DMS 273 (cell line): ENCODE results near the gene SAMD10.
A peak's percentile ranks its signal among the peaks of the same experiment; 100 is the strongest.
"Not testable (repeated sequence)": the region's sequence is repeated elsewhere in the genome, so short reads cannot be mapped to it uniquely, and the experiment has no call there.

ENCODE experiments used
- DNase-seq: peaks from one replicate; lab custom pipeline; 2025; ENCODE audit not compliant: unreplicated experiment; lab: John Stamatoyannopoulos, UW

The SAMD10 gene

GRCh38 chr20:63942969-63943807 is 36.3 kb downstream of the SAMD10 start:
- DNase-seq = peak; percentile 96

GRCh38 chr20:63942250-63942951 is 37.0 kb downstream of the SAMD10 start:
- DNase-seq = peak; percentile 54

GRCh38 chr20:63941282-63942081 is 38.0 kb downstream of the SAMD10 start:
- DNase-seq = no peak

- DNase-seq = no peak
These were observed 38.8 kb downstream of the SAMD10 start for GRCh38 chr20:63940472-63941266.

- no peak for DNase-seq
These were observed 39.4 kb downstream of the SAMD10 start for GRCh38 chr20:63940071-63940471.

GRCh38 chr20:63939061-63939935 is 40.1 kb downstream of the SAMD10 start:
- DNase-seq = no peak

GRCh38 chr20:63937596-63937995 is 41.8 kb downstream of the SAMD10 start:
- no peak for DNase-seq

- DNase-seq = no peak
These were observed 44.0 kb downstream of the SAMD10 start for GRCh38 chr20:63935447-63935846.

- peak; percentile 38 for DNase-seq
These were observed 45.0 kb downstream of the SAMD10 start for GRCh38 chr20:63934271-63935068.

- no peak for DNase-seq
These were observed 45.8 kb downstream of the SAMD10 start for GRCh38 chr20:63933646-63934045.

- DNase-seq = no peak
These were observed 46.8 kb downstream of the SAMD10 start for GRCh38 chr20:63932606-63933160.

GRCh38 chr20:63931735-63932134 is 47.7 kb downstream of the SAMD10 start:
- no peak for DNase-seq

- no peak for DNase-seq
These were observed 48.4 kb downstream of the SAMD10 start for GRCh38 chr20:63930971-63931553.

GRCh38 chr20:63929473-63929883 is 50.0 kb downstream of the SAMD10 start:
- not testable (repeated sequence) for DNase-seq

GRCh38 chr20:63929071-63929470 is 50.4 kb downstream of the SAMD10 start:
- DNase-seq = no peak

GRCh38 chr20:63926298-63926697 is 53.1 kb downstream of the SAMD10 start:
- DNase-seq = no peak

- DNase-seq = no peak
These were observed 55.2 kb downstream of the SAMD10 start for GRCh38 chr20:63924241-63924640.
